A549 (cell line): ENCODE measurements around the gene NKRF. TPM values are rescaled to one million over a fixed set of nuclear protein-coding genes. Genes with fewer than 3 reads are reported as not detected.
A peak's percentile ranks its signal among the peaks of the same experiment; 100 is the strongest.
"Not testable (repeated sequence)": the region's sequence is repeated elsewhere in the genome, so short reads cannot be mapped to it uniquely, and the experiment has no call there.

Experiments used
- ATAC-seq, 2 experiments: fragments of 200-7000 bp in 1 of 2; fragments of >200 bp in 1 of 2; cut with Nextera tagmentation in 1 of 2; cut with Tn5 transposase in 1 of 2; 3 replicates each; pipeline versions ENCODE4 v1.8.0 to v1.9.1; 2018 to 2020; ENCODE audit warnings: mild to moderate bottlenecking in 1 of 2, moderate library complexity in 1 of 2
- CTCF ChIA-PET: fragments of 300-600 bp; sonication (Branson Sonifier 250); formaldehyde crosslinking; extraction: SDS; loops from one replicate; lab custom pipeline; 2021; ENCODE audit warnings: antibody characterized with exemption, inconsistent platforms; lab: Yijun Ruan, JAX
- POLR2A ChIA-PET: fragments of 350-600 bp; formaldehyde crosslinking; extraction: SDS; loops from one replicate; lab custom pipeline; 2021; ENCODE audit warnings: antibody characterized with exemption, inconsistent platforms; lab: Yijun Ruan, JAX
- DNase-seq, 2 experiments: peaks; one replicate each; pipeline versions ENCODE4 v3.0.0 to v3.0.0-alpha.2; 2011 to 2016; ENCODE audit warnings: low read depth in 1 of 2, low spot score in 1 of 2
- FAIRE-seq: peaks from 2 replicates; lab custom pipeline; 2011; peaks lifted over from hg19 to GRCh38; lab: Jason Lieb, UNC
- H3K27ac ChIP-seq, 2 experiments: fragments of >200 bp; sonication (Bioruptor Twin); formaldehyde crosslinking; 3 replicates each; pipeline ENCODE4 v1.5.1; 2016 to 2017
- H3K4me1 ChIP-seq: fragments of >200 bp; sonication (Bioruptor Twin); formaldehyde crosslinking; 3 replicates; pipeline ENCODE4 v1.6.1; 2016
- H3K4me2 ChIP-seq: fragments of >200 bp; sonication (Bioruptor Twin); formaldehyde crosslinking; 3 replicates; pipeline ENCODE4 v1.6.1; 2016
- H3K4me3 ChIP-seq: fragments of >200 bp; sonication (Bioruptor Twin); formaldehyde crosslinking; 3 replicates; pipeline ENCODE4 v1.5.1; 2016
- H3K9me3 ChIP-seq: fragments of >200 bp; sonication (Bioruptor Twin); formaldehyde crosslinking; 3 replicates; pipeline ENCODE4 v1.6.1; 2016
- BHLHE40 ChIP-seq: IDR thresholded peaks from 2 replicates; pipeline ENCODE4 v1.6.1; 2012; ENCODE audit warnings: low read depth, low read length, inconsistent platforms
- CBX2 ChIP-seq: fragments of 200-600 bp; sonication (generic); IDR thresholded peaks from 2 replicates; pipeline ENCODE4 v1.6.1; 2016; ENCODE audit warnings: low read depth, mild to moderate bottlenecking, borderline replicate concordance
- CBX8 ChIP-seq: fragments of 200-600 bp; sonication (generic); IDR thresholded peaks from 2 replicates; pipeline ENCODE4 v1.6.1; 2016
- CHD2 ChIP-seq: fragments of 150-350 bp; IDR thresholded peaks from 2 replicates; pipeline ENCODE4 v1.6.1; 2014; ENCODE audit warnings: low read length; ENCODE audit not compliant: partially characterized antibody
- EHF ChIP-seq: fragments of 250-450 bp; sonication (Bioruptor Pico); IDR thresholded peaks from 2 replicates; pipeline ENCODE4 v1.5.0; 2020; ENCODE audit warnings: mild to moderate bottlenecking
- ESRRA ChIP-seq: fragments of 150-350 bp; IDR thresholded peaks from 2 replicates; pipeline ENCODE4 v1.6.1; 2014; ENCODE audit warnings: mild to moderate bottlenecking, low read length, borderline replicate concordance
- FOSL2 ChIP-seq, 2 experiments: fragments of 450-650 bp in 1 of 2; fragments of >200 bp in 1 of 2; sonication (Bioruptor Twin) in 1 of 2; formaldehyde crosslinking; IDR thresholded peaks; 2 replicates each; pipeline versions ENCODE4 v1.5.0 to v1.6.1; 2016 to 2020; ENCODE audit warnings: mild to moderate bottlenecking in 1 of 2, moderate library complexity in 1 of 2
- GATA3 ChIP-seq: IDR thresholded peaks from 2 replicates; pipeline ENCODE4 v1.6.1; 2012; ENCODE audit warnings: borderline replicate concordance
- HOXB13 ChIP-seq: fragments of 250-450 bp; sonication (Bioruptor Pico); IDR thresholded peaks from 2 replicates; pipeline ENCODE4 v1.5.0; 2020; ENCODE audit warnings: low read depth, mild to moderate bottlenecking, moderate library complexity
- JUNB ChIP-seq: fragments of >200 bp; sonication (Bioruptor Twin); formaldehyde crosslinking; IDR thresholded peaks from 2 replicates; pipeline ENCODE4 v1.6.1; 2016
- MAZ ChIP-seq: fragments of 150-350 bp; IDR thresholded peaks from 2 replicates; pipeline ENCODE4 v1.6.1; 2014; ENCODE audit warnings: antibody characterized with exemption, low read depth, low read length, borderline replicate concordance
- MYC ChIP-seq: IDR thresholded peaks from 2 replicates; pipeline ENCODE4 v1.6.1; 2012; ENCODE audit warnings: mild to moderate bottlenecking, inconsistent platforms, low read length, improper control_type of control experiment, borderline replicate concordance
- NFE2L2 ChIP-seq: fragments of 150-350 bp; conservative IDR thresholded peaks from 2 replicates; pipeline ENCODE4 v1.6.1; 2014; ENCODE audit warnings: low read length
- NR3C1 ChIP-seq: fragments of >200 bp; sonication (Bioruptor Twin); formaldehyde crosslinking; IDR thresholded peaks from 3 replicates; pipeline ENCODE4 v1.6.1; 2017
- POLR2A ChIP-seq: IDR thresholded peaks from 2 replicates; pipeline ENCODE4 v1.6.1; 2012; ENCODE audit warnings: mild to moderate bottlenecking, low read length
- POLR2AphosphoS2 ChIP-seq: conservative IDR thresholded peaks from 2 replicates; pipeline ENCODE4 v1.6.1; 2012; ENCODE audit warnings: low read length, improper control_type of control experiment, inconsistent platforms
- RARB ChIP-seq: fragments of 250-450 bp; sonication (Bioruptor Pico); IDR thresholded peaks from 2 replicates; pipeline ENCODE4 v1.8.0; 2021; ENCODE audit warnings: mild to moderate bottlenecking, moderate library complexity
- RCOR1 ChIP-seq: fragments of 150-350 bp; IDR thresholded peaks from 2 replicates; pipeline ENCODE4 v1.6.1; 2014; ENCODE audit warnings: antibody characterized with exemption, low read length, low read depth
- SMC3 ChIP-seq: fragments of >200 bp; sonication (Bioruptor Twin); formaldehyde crosslinking; IDR thresholded peaks from 3 replicates; pipeline ENCODE4 v1.6.1; 2018; ENCODE audit warnings: inconsistent platforms
- TFCP2L1 ChIP-seq: fragments of 250-450 bp; sonication (Bioruptor Pico); IDR thresholded peaks from 2 replicates; pipeline ENCODE4 v1.5.0; 2021; ENCODE audit warnings: mild to moderate bottlenecking
- TP53 ChIP-seq: fragments of 250-450 bp; sonication (Bioruptor Pico); IDR thresholded peaks from 2 replicates; pipeline ENCODE4 v1.5.0; 2021; ENCODE audit warnings: mild to moderate bottlenecking, moderate library complexity
- ZNF302 ChIP-seq: fragments of 250-450 bp; sonication (Bioruptor Pico); IDR thresholded peaks from 2 replicates; pipeline ENCODE4 v1.9.0; 2021; ENCODE audit warnings: inconsistent platforms, mild to moderate bottlenecking, moderate library complexity
- ZSCAN20 ChIP-seq: fragments of 250-450 bp; sonication (Bioruptor Pico); IDR thresholded peaks from 2 replicates; pipeline ENCODE4 v1.8.0; 2022; ENCODE audit warnings: mild to moderate bottlenecking, moderate library complexity
- WGBS: methylation state at CpG from one replicate; pipeline ENCODE4 v1.1.6; 2017; ENCODE audit errors: missing lambda C conversion rate; 5-methylcytosine and 5-hydroxymethylcytosine counted together
- polyA plus RNA-seq, 4 experiments: library from polyadenylated mRNA; depleted of rRNA in 3 of 4; stranded (reverse); fragments of >200 nt; fragmentation: RNase III in 1 of 4; extraction: RNeasy Plus Mini Kit Qiagen cat#74134 plus additional on column Dnase treatment in 1 of 4; gene quantifications; 2 replicates in 3 of 4; 3 replicates in 1 of 4; pipeline ENCODE4 v1.2.3, GENCODE V29; 2011 to 2017
- TF ChIP-seq, protein P1 (sequence below): IDR thresholded peaks from 2 replicates; pipeline ENCODE4 v1.6.1; 2012
- TF ChIP-seq, protein P2 (sequence below): fragments of >200 bp; sonication (Bioruptor Twin); formaldehyde crosslinking; IDR thresholded peaks from 3 replicates; pipeline ENCODE4 v1.6.1; 2016
- TF ChIP-seq, protein P3 (sequence below): fragments of 450-650 bp; IDR thresholded peaks from 2 replicates; pipeline ENCODE4 v1.6.1; 2014; ENCODE audit warnings: antibody characterized with exemption
- TF ChIP-seq, protein P4 (sequence below): fragments of 250-450 bp; sonication (Bioruptor Pico); IDR thresholded peaks from 2 replicates; pipeline ENCODE4 v1.5.0; 2020; ENCODE audit warnings: low read depth, mild to moderate bottlenecking, moderate library complexity

NKRF gene
- polyA plus RNA-seq, 2 of the 4 experiments (the other 2 are of a cell fraction), result 14.7 to 16.2 TPM

DNA sequence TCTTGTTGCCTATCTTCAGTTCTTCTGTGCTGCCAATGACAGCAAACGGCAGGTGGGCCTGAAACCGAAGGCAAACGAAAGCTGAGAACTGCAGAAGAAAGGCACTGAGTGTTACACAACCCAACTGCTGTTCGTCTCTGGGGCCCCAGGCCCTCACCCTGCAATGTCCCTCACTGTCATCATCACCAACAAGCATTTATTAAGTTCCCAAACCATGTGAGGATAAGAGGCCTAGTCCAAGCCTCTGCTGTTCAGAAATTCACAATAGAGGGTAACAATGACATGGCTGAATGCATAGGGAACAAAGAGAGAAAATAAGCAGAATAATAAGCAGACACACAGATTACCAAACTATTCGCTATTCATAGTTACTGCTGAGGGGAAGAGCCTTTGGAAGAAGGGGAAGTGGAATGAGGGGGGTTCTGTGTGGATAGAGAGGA is 34.5 kb upstream of the NKRF start:
- Histone ChIP-seq H3K4me1 (no peaks in the 10 kb centered on the region), H3K9me3 (no peaks in the 10 kb centered on the region), H3K4me3 (no peak overlapping the region), H3K27ac (no peak overlapping the region), H3K4me2 (no peak overlapping the region)
- CTCF ChIA-PET, result no interaction called here
- TF ChIP-seq TP53 (CRISPR knock-in tag) (no peak), NR3C1 (no peak), NFE2L2 (no peak)
- TF ChIP-seq, protein P1, sequence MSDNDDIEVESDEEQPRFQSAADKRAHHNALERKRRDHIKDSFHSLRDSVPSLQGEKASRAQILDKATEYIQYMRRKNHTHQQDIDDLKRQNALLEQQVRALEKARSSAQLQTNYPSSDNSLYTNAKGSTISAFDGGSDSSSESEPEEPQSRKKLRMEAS, result no peak
- no peak for FAIRE-seq
- POLR2A ChIA-PET, result no interaction called here
- no peak for DNase-seq
- 80% methylated on average over 5 of the region's 5 CpGs for WGBS
- ATAC-seq, result no peak

DNA sequence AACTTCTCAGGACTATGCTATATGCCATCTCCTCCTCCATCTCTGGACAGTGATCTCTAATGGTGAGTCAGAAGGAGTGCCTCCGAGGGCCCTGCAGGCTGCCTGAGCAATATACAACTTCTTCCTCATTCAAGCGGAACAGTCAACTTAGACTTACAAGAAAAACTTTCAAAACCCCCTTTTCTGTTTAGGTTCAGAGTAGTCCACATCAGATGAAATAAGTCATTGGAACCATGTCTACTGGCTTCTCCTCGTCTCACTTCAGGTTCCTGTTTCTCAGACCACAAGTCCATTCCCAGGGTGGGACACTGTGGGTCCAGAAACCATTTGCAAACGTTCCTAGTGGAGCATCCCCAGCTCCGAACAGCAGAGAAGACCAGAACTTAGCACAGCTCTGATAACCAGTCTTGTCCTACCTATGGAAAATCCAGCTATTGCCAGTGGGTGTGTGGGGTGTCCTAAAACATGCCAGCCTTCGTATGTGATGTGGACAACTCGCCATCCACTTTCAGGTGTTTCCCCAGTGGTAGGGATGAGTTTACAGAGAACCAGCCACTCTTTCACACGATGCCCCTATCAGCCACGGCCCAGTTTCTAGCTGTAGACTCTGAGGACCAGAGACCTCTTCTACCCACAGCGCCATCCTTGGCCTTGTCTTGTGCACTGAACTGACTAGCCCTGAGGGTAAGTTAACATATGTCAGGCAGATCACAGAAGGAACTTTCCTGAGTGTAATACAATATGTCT is 32.7 kb upstream of the NKRF start:
- 74% methylated on average over 10 of the region's 10 CpGs for WGBS
- Histone ChIP-seq H3K4me3 (no peak overlapping the region), H3K4me2 (no peak overlapping the region), H3K4me1 (no peaks in the 10 kb centered on the region), H3K27ac (no peak overlapping the region), H3K9me3 (no peaks in the 10 kb centered on the region)
- no peak for TF ChIP-seq ESRRA
- TF ChIP-seq, protein P2, sequence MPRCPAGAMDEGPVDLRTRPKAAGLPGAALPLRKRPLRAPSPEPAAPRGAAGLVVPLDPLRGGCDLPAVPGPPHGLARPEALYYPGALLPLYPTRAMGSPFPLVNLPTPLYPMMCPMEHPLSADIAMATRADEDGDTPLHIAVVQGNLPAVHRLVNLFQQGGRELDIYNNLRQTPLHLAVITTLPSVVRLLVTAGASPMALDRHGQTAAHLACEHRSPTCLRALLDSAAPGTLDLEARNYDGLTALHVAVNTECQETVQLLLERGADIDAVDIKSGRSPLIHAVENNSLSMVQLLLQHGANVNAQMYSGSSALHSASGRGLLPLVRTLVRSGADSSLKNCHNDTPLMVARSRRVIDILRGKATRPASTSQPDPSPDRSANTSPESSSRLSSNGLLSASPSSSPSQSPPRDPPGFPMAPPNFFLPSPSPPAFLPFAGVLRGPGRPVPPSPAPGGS, result no peak
- no peak for TF ChIP-seq POLR2A
- TF ChIP-seq FOSL2 (IDR thresholded peaks at IDR 0.05), result no peak
- no peak for TF ChIP-seq FOSL2 (CRISPR knock-in tag; IDR thresholded peaks at IDR 0.05)
- TF ChIP-seq CBX2, result no peak
- no peak for TF ChIP-seq GATA3
- no peak for TF ChIP-seq JUNB
- TF ChIP-seq MYC, result no peak
- TF ChIP-seq ZSCAN20 (CRISPR knock-in tag), result no peak
- no peak for TF ChIP-seq ZNF302 (CRISPR knock-in tag)
- TF ChIP-seq CBX8, result no peak
- no peak for TF ChIP-seq BHLHE40
- no peak for TF ChIP-seq CHD2
- TF ChIP-seq HOXB13 (CRISPR knock-in tag), result no peak
- TF ChIP-seq TFCP2L1, result no peak
- TF ChIP-seq EHF, result no peak
- no peak for TF ChIP-seq TP53 (CRISPR knock-in tag)
- TF ChIP-seq POLR2AphosphoS2, result no peak
- TF ChIP-seq RARB, result no peak
- no peak for TF ChIP-seq NFE2L2
- ChIA-PET POLR2A (no interaction called here), CTCF (interaction anchor here (1.0 kb wide), 1 partner anchor 127 kb away, joined by 4 read pairs; no protein-coding TSS in a partner anchor)
- no peak for FAIRE-seq
- peak in 1 of 2 experiments; percentile 3 for DNase-seq
- ATAC-seq, result no peak

DNA sequence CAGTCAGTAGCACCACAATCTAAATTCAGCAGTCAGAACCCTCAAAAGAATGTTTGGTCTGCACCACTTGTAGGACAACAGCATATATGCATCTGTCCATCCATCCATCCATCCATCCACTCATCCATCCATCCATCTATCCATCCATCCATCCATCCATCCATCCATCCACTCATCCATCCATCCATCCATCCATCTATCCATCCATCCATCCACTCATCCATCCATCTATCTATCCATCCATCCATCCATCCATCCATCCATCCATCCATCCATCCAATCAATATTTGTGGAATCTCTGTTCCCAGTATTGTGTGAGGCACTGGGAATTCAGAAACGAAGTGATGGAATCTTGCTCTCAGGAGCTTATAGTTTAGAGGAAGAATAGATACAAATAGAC is 31.2 kb upstream of the NKRF start:
- DNase-seq, CTCF ChIA-PET, H3K4me1 ChIP-seq, H3K4me3 ChIP-seq, H3K27ac ChIP-seq, POLR2A ChIA-PET, H3K9me3 ChIP-seq, FAIRE-seq, H3K4me2 ChIP-seq, ATAC-seq: not testable (repeated sequence)
- WGBS, result 13% methylated on average over 1 of the region's 1 CpG

DNA sequence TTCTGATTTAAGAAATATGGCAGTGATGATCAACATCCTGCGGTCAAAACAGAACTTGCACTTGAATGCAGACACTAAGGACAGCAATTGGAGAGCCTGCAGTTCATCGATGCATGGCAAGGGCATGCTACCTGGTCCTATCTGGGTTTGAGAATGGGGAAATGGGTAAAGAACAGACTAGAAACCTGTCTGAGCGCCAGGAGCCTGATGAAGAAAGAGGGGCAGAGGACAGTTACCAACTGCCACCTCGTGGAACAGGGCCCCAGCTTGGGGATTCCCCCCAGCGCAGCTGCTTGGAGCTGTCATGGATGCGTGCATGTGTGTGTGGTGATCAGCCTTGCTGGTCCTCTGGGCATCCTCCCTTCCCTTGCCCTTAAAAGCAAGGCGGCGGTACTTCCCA is 30.2 kb upstream of the NKRF start:
- no peak overlapping the region for H3K27ac ChIP-seq
- no peak for ATAC-seq
- no peak for FAIRE-seq
- TF ChIP-seq CHD2 (no peak), MAZ (no peak), RCOR1 (no peak), TFCP2L1 (no peak), SMC3 (no peak)
- TF ChIP-seq, protein P3, sequence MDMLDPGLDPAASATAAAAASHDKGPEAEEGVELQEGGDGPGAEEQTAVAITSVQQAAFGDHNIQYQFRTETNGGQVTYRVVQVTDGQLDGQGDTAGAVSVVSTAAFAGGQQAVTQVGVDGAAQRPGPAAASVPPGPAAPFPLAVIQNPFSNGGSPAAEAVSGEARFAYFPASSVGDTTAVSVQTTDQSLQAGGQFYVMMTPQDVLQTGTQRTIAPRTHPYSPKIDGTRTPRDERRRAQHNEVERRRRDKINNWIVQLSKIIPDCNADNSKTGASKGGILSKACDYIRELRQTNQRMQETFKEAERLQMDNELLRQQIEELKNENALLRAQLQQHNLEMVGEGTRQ, result no peak
- TF ChIP-seq, protein P4, sequence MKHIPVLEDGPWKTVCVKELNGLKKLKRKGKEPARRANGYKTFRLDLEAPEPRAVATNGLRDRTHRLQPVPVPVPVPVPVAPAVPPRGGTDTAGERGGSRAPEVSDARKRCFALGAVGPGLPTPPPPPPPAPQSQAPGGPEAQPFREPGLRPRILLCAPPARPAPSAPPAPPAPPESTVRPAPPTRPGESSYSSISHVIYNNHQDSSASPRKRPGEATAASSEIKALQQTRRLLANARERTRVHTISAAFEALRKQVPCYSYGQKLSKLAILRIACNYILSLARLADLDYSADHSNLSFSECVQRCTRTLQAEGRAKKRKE, result no peak
- TF ChIP-seq, all 56 proteins: peak for 0
- WGBS, result 81% methylated on average over 8 of the region's 8 CpGs
- Histone ChIP-seq H3K4me3 (no peak overlapping the region), H3K4me1 (no peaks in the 10 kb centered on the region), H3K9me3 (no peaks in the 10 kb centered on the region), H3K4me2 (no peak overlapping the region)
- CTCF ChIA-PET, result no interaction called here
- POLR2A ChIA-PET, result no interaction called here
- DNase-seq, result no peak
